MV-4-11 (cell line): Measurements from ENCODE around the gene PRR23E.

Experiments used
- DNase-seq: peaks from one replicate; lab custom pipeline; 2025; lab: John Stamatoyannopoulos, UW

The PRR23E gene

GRCh38 chr3:127209155-127209839 lies 16.4 kb downstream of the PRR23E start:
- DNase-seq, result no peak

- no peak for DNase-seq
Measured at GRCh38 chr3:127209840-127210653, 17.1 kb downstream of the PRR23E start.

- no peak for DNase-seq
Measured at GRCh38 chr3:127210654-127210943, 17.7 kb downstream of the PRR23E start.

GRCh38 chr3:127211118-127212060 lies 18.5 kb downstream of the PRR23E start:
- no peak for DNase-seq

- DNase-seq, result no peak
Measured at GRCh38 chr3:127212231-127212630, 19.3 kb downstream of the PRR23E start.

- no peak for DNase-seq
Measured at GRCh38 chr3:127212711-127213110, 19.8 kb downstream of the PRR23E start.

GRCh38 chr3:127213381-127213918 lies 20.5 kb downstream of the PRR23E start:
- DNase-seq, result no peak

- peak; percentile 43 for DNase-seq
Measured at GRCh38 chr3:127214975-127215374, 22.0 kb downstream of the PRR23E start.

- no peak for DNase-seq
Measured at GRCh38 chr3:127215714-127216414, 22.9 kb downstream of the PRR23E start.

- no peak for DNase-seq
Measured at GRCh38 chr3:127216415-127217261, 23.7 kb downstream of the PRR23E start.

- DNase-seq, result no peak
Measured at GRCh38 chr3:127217596-127218453, 24.9 kb downstream of the PRR23E start.

- DNase-seq, result no peak
Measured at GRCh38 chr3:127218454-127218922, 25.6 kb downstream of the PRR23E start.

GRCh38 chr3:127220497-127220896 lies 27.6 kb downstream of the PRR23E start:
- DNase-seq, result no peak

GRCh38 chr3:127221037-127221436 lies 28.1 kb downstream of the PRR23E start:
- DNase-seq, result no peak

- no peak for DNase-seq
Measured at GRCh38 chr3:127221446-127222035, 28.6 kb downstream of the PRR23E start.

- DNase-seq, result no peak
Measured at GRCh38 chr3:127222163-127222562, 29.2 kb downstream of the PRR23E start.

- no peak for DNase-seq
Measured at GRCh38 chr3:127222664-127223063, 29.7 kb downstream of the PRR23E start.

- DNase-seq, result peak; percentile 70
Measured at GRCh38 chr3:127224118-127224517, 31.2 kb downstream of the PRR23E start.

- DNase-seq, result no peak
Measured at GRCh38 chr3:127226457-127226856, 33.5 kb downstream of the PRR23E start.
